Left lung (tissue), 10 donors: ENCODE data around the gene GIPC2. TPM values are rescaled to one million over a fixed set of nuclear protein-coding genes. Genes with fewer than 3 reads are reported as not detected.

ENCODE experiments used
- ATAC-seq: fragments of 200-7000 bp; cut with Tn5 transposase; one replicate; pipeline ENCODE4 v1.9.1; 2020; ENCODE audit warnings: moderate library complexity
- DNase-seq, 4 donors: peaks; one replicate each; pipeline ENCODE4 v3.0.0-alpha.2; 2013 to 2020
- H3K27ac ChIP-seq, 2 donors: fragments of 200-600 bp; sonication (generic) in 1 of 2; one replicate each; pipeline versions ENCODE4 v1.5.0 to v1.8.0; 2020 to 2021
- H3K27me3 ChIP-seq, 2 donors: fragments of 200-600 bp; sonication (generic) in 1 of 2; one replicate each; pipeline versions ENCODE4 v1.5.0 to v1.8.0; 2020 to 2021
- H3K36me3 ChIP-seq, 2 donors: fragments of 200-600 bp; sonication (generic) in 1 of 2; one replicate each; pipeline versions ENCODE4 v1.5.0 to v1.8.0; 2020 to 2021
- H3K4me1 ChIP-seq, 2 donors: fragments of 200-600 bp; one replicate each; pipeline ENCODE4 v1.8.0; 2021
- H3K4me3 ChIP-seq, 2 donors: fragments of 200-600 bp; sonication (generic) in 1 of 2; one replicate each; pipeline versions ENCODE4 v1.5.0 to v1.8.0; 2020 to 2021; ENCODE audit warnings: mild to moderate bottlenecking in 1 of 2
- H3K9me3 ChIP-seq, 2 donors: fragments of 200-600 bp; sonication (generic) in 1 of 2; one replicate each; pipeline versions ENCODE4 v1.5.0 to v1.8.0; 2020 to 2021
- intact Hi-C, 2 donors: fragments of 100-400 bp; cut with DNase I; formaldehyde crosslinking; loops; one replicate each; pipeline versions ENCODE4 v1.11.2 to v1.14.2; 2022
- polyA plus RNA-seq, 6 donors: library from polyadenylated mRNA; unstranded; fragments of 120-200 nt; gene quantifications; one replicate each; pipeline ENCODE4 v1.2.1, GENCODE V29; 2013; ENCODE audit not compliant: insufficient read length in 6 of 6
- total RNA-seq, 2 donors: library from RNA; stranded (reverse); fragmentation: NEBNext Ultra II Directional; extraction: Animal tissue kit (Norgen Biotek cat#: 25700); gene quantifications; one replicate each; pipeline ENCODE4 v1.2.1, GENCODE V29; 2021
- TF ChIP-seq, protein P1 (sequence below), 2 donors: fragments of 200-600 bp; sonication (generic) in 1 of 2; IDR thresholded peaks; one replicate each; pipeline versions ENCODE4 v1.5.0 to v1.8.0; 2021; ENCODE audit warnings: antibody characterized with exemption in 2 of 2
- donor health status: DM: no; HTN: yes; CAD: no.
- donor health status: DM: no; HTN: no; CAD: no.

The GIPC2 gene
- total and polyA plus RNA-seq, 8 donors: 0.46 to 2.2 (median 0.83) TPM

DNA sequence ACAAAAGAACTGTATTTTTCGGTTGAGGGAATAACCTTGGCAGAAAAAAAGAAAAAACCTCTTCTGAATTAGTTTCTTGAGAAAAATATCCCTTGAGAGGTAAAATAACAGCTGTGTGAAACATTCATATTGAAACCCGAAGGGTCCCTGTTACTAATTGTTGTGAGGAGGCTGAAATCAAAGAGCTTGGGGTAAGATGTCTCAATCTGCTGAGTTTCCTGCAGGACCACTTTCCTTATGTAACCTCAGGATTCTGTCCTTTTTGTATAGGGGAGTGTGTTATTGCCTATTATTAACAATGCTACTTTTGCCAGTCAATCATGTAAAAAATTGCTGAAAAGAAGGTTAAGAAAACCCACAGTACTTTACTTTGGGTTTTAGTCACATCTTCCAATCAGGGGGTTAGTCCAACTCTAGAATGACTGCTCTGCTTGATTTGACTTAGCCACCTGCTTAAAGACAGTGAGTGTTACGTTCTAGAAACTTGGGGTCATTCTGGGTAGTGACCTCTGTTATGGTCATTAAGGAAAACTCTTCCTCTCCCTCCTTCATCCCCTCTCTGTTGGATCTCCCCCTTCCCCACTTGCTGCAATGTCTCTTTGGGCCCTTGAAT, 138.8 kb downstream of the GIPC2 start:
- Histone ChIP-seq H3K4me1 (no peaks in the 10 kb centered on the region), H3K9me3 (peaks cover 0 to 2% of the 10 kb centered on the region in 2 donors), H3K27me3 (no peaks in the 10 kb centered on the region), H3K36me3 (no peaks in the 10 kb centered on the region), H3K4me3 (no peak overlapping the region), H3K27ac (no peak overlapping the region)
- no peak for ATAC-seq
- DNase-seq: no peak
- intact Hi-C loops: no loop called here
- TF ChIP-seq, protein P1, sequence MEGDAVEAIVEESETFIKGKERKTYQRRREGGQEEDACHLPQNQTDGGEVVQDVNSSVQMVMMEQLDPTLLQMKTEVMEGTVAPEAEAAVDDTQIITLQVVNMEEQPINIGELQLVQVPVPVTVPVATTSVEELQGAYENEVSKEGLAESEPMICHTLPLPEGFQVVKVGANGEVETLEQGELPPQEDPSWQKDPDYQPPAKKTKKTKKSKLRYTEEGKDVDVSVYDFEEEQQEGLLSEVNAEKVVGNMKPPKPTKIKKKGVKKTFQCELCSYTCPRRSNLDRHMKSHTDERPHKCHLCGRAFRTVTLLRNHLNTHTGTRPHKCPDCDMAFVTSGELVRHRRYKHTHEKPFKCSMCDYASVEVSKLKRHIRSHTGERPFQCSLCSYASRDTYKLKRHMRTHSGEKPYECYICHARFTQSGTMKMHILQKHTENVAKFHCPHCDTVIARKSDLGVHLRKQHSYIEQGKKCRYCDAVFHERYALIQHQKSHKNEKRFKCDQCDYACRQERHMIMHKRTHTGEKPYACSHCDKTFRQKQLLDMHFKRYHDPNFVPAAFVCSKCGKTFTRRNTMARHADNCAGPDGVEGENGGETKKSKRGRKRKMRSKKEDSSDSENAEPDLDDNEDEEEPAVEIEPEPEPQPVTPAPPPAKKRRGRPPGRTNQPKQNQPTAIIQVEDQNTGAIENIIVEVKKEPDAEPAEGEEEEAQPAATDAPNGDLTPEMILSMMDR (IDR thresholded peaks at IDR 0.05): no peak

Other genes with a start within 250 kb of the GIPC2 start
- 10 to 100 TPM; 17.9 to 26.7 TPM for gene NEXN, start 157.3 kb upstream of the GIPC2 start, total RNA-seq
- gene NEXN, start 157.3 kb upstream of the GIPC2 start, polyA plus RNA-seq: 10 to 100 TPM; 32.0 to 45.0 (median 35.5) TPM
- gene FUBP1, start 66.9 kb upstream of the GIPC2 start, total RNA-seq: 10 to 100 TPM; 95.4 to 97.4 TPM
- gene FUBP1, start 66.9 kb upstream of the GIPC2 start, polyA plus RNA-seq: 100 to 1,000 TPM; 358 to 412 (median 365) TPM
- 10 to 100 TPM; 29.8 to 45.6 TPM for gene DNAJB4, start 41.0 kb upstream of the GIPC2 start, total RNA-seq
- gene DNAJB4, start 41.0 kb upstream of the GIPC2 start, polyA plus RNA-seq: 10 to 100 TPM; 39.8 to 46.9 (median 44.2) TPM